Tibial nerve (tissue), 3 donors: ENCODE results near the gene LSM8.

Source experiments
- POLR2A ChIP-seq, 2 donors: fragments of 450-650 bp; IDR thresholded peaks; one replicate each; pipeline ENCODE4 v1.6.1; 2017; ENCODE audit warnings: antibody characterized with exemption in 2 of 2, mild to moderate bottlenecking in 2 of 2, moderate library complexity in 2 of 2
- TF ChIP-seq, protein P1 (sequence below), 5 experiments: fragments of 200-600 bp in 3 of 5; fragments of 450-650 bp in 2 of 5; sonication (generic) in 3 of 5; IDR thresholded peaks; one replicate each; pipeline ENCODE4 v1.5.1; 2016 to 2019; ENCODE audit warnings: antibody characterized with exemption in 5 of 5, mild to moderate bottlenecking in 3 of 5, moderate library complexity in 2 of 5

DNA sequence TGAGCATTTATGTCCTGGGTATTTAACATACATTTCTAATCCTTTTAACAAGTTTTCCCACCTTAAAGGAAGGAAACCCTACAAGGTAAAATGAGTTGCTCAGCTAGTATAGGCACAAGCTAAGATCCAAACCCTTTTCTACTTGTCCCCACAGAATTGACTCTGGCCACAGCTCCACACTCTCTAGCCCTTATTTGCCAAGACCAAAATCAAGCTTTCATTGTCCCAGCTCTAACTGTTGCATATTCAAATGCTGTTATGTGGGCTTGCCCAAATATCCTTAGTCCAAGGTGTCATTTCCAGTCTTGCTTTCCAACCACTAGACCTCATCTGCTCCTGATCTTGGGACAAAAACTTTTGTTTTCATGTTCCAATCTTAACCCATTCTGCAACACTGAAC lies 31.3 kb upstream of the LSM8 start:
- TF ChIP-seq, protein P1, sequence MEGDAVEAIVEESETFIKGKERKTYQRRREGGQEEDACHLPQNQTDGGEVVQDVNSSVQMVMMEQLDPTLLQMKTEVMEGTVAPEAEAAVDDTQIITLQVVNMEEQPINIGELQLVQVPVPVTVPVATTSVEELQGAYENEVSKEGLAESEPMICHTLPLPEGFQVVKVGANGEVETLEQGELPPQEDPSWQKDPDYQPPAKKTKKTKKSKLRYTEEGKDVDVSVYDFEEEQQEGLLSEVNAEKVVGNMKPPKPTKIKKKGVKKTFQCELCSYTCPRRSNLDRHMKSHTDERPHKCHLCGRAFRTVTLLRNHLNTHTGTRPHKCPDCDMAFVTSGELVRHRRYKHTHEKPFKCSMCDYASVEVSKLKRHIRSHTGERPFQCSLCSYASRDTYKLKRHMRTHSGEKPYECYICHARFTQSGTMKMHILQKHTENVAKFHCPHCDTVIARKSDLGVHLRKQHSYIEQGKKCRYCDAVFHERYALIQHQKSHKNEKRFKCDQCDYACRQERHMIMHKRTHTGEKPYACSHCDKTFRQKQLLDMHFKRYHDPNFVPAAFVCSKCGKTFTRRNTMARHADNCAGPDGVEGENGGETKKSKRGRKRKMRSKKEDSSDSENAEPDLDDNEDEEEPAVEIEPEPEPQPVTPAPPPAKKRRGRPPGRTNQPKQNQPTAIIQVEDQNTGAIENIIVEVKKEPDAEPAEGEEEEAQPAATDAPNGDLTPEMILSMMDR (IDR thresholded peaks at IDR 0.05), result no peak
- TF ChIP-seq POLR2A (IDR thresholded peaks at IDR 0.05), result no peak
